H1 (cell line): ENCODE results near the gene INPP4A. TPM values are rescaled to one million over a fixed set of nuclear protein-coding genes. Genes with fewer than 3 reads are reported as not detected.

Experiments used
- CTCF ChIA-PET: fragments of 300-600 bp; sonication (Branson Sonifier 250); formaldehyde crosslinking; loops from one replicate; lab custom pipeline; 2021; ENCODE audit not compliant: partially characterized antibody; lab: Charles Lee
- POLR2A ChIA-PET: fragments of 300-600 bp; sonication (Branson Sonifier 250); formaldehyde crosslinking; loops from one replicate; lab custom pipeline; 2021; ENCODE audit warnings: inconsistent platforms; ENCODE audit not compliant: partially characterized antibody; lab: Charles Lee
- DNase-seq, 2 experiments: peaks; one replicate each; pipeline versions ENCODE4 v3.0.0 to v3.0.0-alpha.2; 2010 to 2022; ENCODE audit warnings: low spot score in 2 of 2, low read depth in 1 of 2, mixed read lengths in 1 of 2
- FAIRE-seq: peaks from 2 replicates; lab custom pipeline; 2011; peaks lifted over from hg19 to GRCh38; lab: Jason Lieb, UNC
- H2AFZ ChIP-seq: 2 replicates; pipeline ENCODE4 v1.8.1; 2012; ENCODE audit warnings: low read length, inconsistent platforms
- H2AK5ac ChIP-seq: 2 replicates; pipeline ENCODE4 v1.6.1; 2013; ENCODE audit warnings: low read depth, low read length
- H2BK120ac ChIP-seq: replicated peaks from 2 replicates; pipeline ENCODE3; 2013; ENCODE audit warnings: low read depth, low read length, inconsistent platforms
- H2BK12ac ChIP-seq: 2 replicates; pipeline ENCODE4 v1.6.1; 2013; ENCODE audit warnings: low read depth, low read length
- H2BK15ac ChIP-seq: 2 replicates; pipeline ENCODE4 v1.6.1; 2013; ENCODE audit warnings: low read length
- H2BK20ac ChIP-seq: 2 replicates; pipeline ENCODE4 v1.6.1; 2013; ENCODE audit warnings: low read length
- H2BK5ac ChIP-seq: 2 replicates; pipeline ENCODE4 v1.6.1; 2013; ENCODE audit warnings: low read depth, low read length
- H3K14ac ChIP-seq: 2 replicates; pipeline ENCODE4 v1.6.1; 2013; ENCODE audit warnings: inconsistent platforms; ENCODE audit not compliant: insufficient read length
- H3K18ac ChIP-seq: 2 replicates; pipeline ENCODE4 v1.6.1; 2013; ENCODE audit warnings: low read length; ENCODE audit errors: extremely low read depth
- H3K23ac ChIP-seq: 2 replicates; pipeline ENCODE4 v1.6.1; 2013; ENCODE audit warnings: inconsistent platforms; ENCODE audit not compliant: insufficient read length
- H3K23me2 ChIP-seq: 2 replicates; pipeline ENCODE4 v1.6.1; 2013; ENCODE audit warnings: low read depth, low read length
- H3K27ac ChIP-seq: 2 replicates; pipeline ENCODE4 v1.6.1; 2011; ENCODE audit warnings: low read depth, low read length, inconsistent platforms
- H3K27me3 ChIP-seq, 4 experiments: replicated peaks in 1 of 4; 1 replicate in 1 of 4; 2 replicates in 3 of 4; pipeline versions ENCODE4 v1.6.1 to v1.8.1; 2011 to 2013; ENCODE audit warnings: low read length in 3 of 4, mild to moderate bottlenecking in 3 of 4, inconsistent platforms in 2 of 4, mixed read lengths in 2 of 4, moderate library complexity in 1 of 4; ENCODE audit not compliant: control insufficient read depth in 3 of 4, insufficient read depth in 3 of 4; ENCODE audit errors: extremely low read depth in 1 of 4
- H3K36me3 ChIP-seq, 4 experiments: 2 replicates each; pipeline versions ENCODE4 v1.6.1 to v1.8.1; 2011 to 2013; ENCODE audit warnings: mild to moderate bottlenecking in 4 of 4, low read length in 3 of 4, moderate library complexity in 2 of 4, control low read depth in 1 of 4, inconsistent platforms in 1 of 4; ENCODE audit not compliant: insufficient read depth in 4 of 4, control insufficient read depth in 2 of 4
- H3K4ac ChIP-seq: replicated peaks from 2 replicates; pipeline ENCODE3; 2013; ENCODE audit warnings: low read length, low read depth, mixed read lengths, inconsistent platforms; ENCODE audit not compliant: insufficient read length
- H3K4me1 ChIP-seq, 4 experiments: replicated peaks in 1 of 4; 1 replicate in 1 of 4; 2 replicates in 3 of 4; pipeline versions ENCODE4 v1.6.1 to v1.8.1; 2011 to 2013; ENCODE audit warnings: low read length in 3 of 4, inconsistent platforms in 2 of 4, mixed read lengths in 1 of 4; ENCODE audit not compliant: insufficient read depth in 4 of 4, control insufficient read depth in 3 of 4
- H3K4me2 ChIP-seq, 2 experiments: 2 replicates each; pipeline versions ENCODE4 v1.6.1 to v1.8.1; 2011 to 2013; ENCODE audit warnings: low read depth in 2 of 2, low read length in 2 of 2, control low read depth in 1 of 2, inconsistent platforms in 1 of 2, mild to moderate bottlenecking in 1 of 2; ENCODE audit not compliant: insufficient read depth in 1 of 2
- H3K4me3 ChIP-seq, 4 experiments: fragments of 200-600, 300-600 bp in 1 of 4; sonication (generic), shearing (Covaris generic), sonication (Bioruptor Twin) in 1 of 4; 2 replicates each; pipeline versions ENCODE4 v1.5.1 to v1.8.1; 2011 to 2016; ENCODE audit warnings: low read length in 4 of 4, low read depth in 3 of 4, control low read depth in 2 of 4, inconsistent platforms in 2 of 4, mild to moderate bottlenecking in 2 of 4, mixed read lengths in 1 of 4, moderate library complexity in 1 of 4; ENCODE audit not compliant: insufficient read depth in 2 of 4; ENCODE audit errors: extremely low read depth in 1 of 4
- H3K56ac ChIP-seq: replicated peaks from 2 replicates; pipeline ENCODE3; 2013; ENCODE audit warnings: low read depth, mild to moderate bottlenecking, mixed read lengths, low read length, inconsistent platforms; ENCODE audit not compliant: insufficient read length
- H3K79me1 ChIP-seq: 2 replicates; pipeline ENCODE4 v1.6.1; 2013; ENCODE audit warnings: low read depth, low read length, control low read depth
- H3K79me2 ChIP-seq, 2 experiments: 2 replicates each; pipeline versions ENCODE4 v1.6.1 to v1.8.1; 2012 to 2013; ENCODE audit warnings: low read length in 2 of 2, mild to moderate bottlenecking in 2 of 2, inconsistent platforms in 1 of 2; ENCODE audit not compliant: insufficient read depth in 2 of 2, control insufficient read depth in 1 of 2
- H3K9ac ChIP-seq, 4 experiments: replicated peaks in 1 of 4; 1 replicate in 1 of 4; 2 replicates in 3 of 4; pipeline versions ENCODE4 v1.6.1 to v1.8.1; 2011 to 2013; ENCODE audit warnings: low read depth in 3 of 4, low read length in 3 of 4, control low read depth in 2 of 4, mild to moderate bottlenecking in 2 of 4, moderate library complexity in 2 of 4, inconsistent platforms in 1 of 4; ENCODE audit errors: extremely low read depth in 1 of 4
- H3K9me3 ChIP-seq, 2 experiments: 2 replicates each; pipeline versions ENCODE4 v1.6.1 to v1.8.1; 2012 to 2013; ENCODE audit warnings: mild to moderate bottlenecking in 2 of 2, moderate library complexity in 2 of 2, control low read depth in 1 of 2, inconsistent platforms in 1 of 2, low read depth in 1 of 2, low read length in 1 of 2, mixed read lengths in 1 of 2; ENCODE audit not compliant: insufficient read depth in 2 of 2
- H4K20me1 ChIP-seq, 2 experiments: replicated peaks in 1 of 2; 2 replicates each; pipeline versions ENCODE3 to v1.8.1; 2011 to 2013; ENCODE audit warnings: inconsistent platforms in 2 of 2, low read length in 2 of 2, mild to moderate bottlenecking in 1 of 2; ENCODE audit not compliant: insufficient read depth in 2 of 2, control insufficient read depth in 1 of 2
- H4K5ac ChIP-seq: 2 replicates; pipeline ENCODE4 v1.6.1; 2013; ENCODE audit warnings: low read length, low read depth, mixed read lengths, inconsistent platforms; ENCODE audit not compliant: insufficient read length
- H4K8ac ChIP-seq: 2 replicates; pipeline ENCODE4 v1.8.0; 2013; ENCODE audit warnings: mild to moderate bottlenecking, moderate library complexity, low read length, inconsistent platforms; ENCODE audit not compliant: insufficient read depth; ENCODE audit errors: extremely low read depth
- H4K91ac ChIP-seq: replicated peaks from 2 replicates; pipeline ENCODE3; 2013; ENCODE audit warnings: low read length, mixed read lengths, inconsistent platforms; ENCODE audit not compliant: insufficient read length
- WGBS, 2 experiments: shearing (Covaris generic) in 1 of 2; methylation state at CpG; one replicate each; pipeline versions ENCODE4 v1.1.6 to v1.1.7; 2013 to 2015; ENCODE audit warnings: low lambda C conversion rate in 2 of 2, mixed read lengths in 2 of 2, inconsistent platforms in 1 of 2, low coverage in 1 of 2, missing lambda C conversion rate in 1 of 2; ENCODE audit not compliant: insufficient replicate concordance in 2 of 2, insufficient coverage in 1 of 2, insufficient read length in 1 of 2; ENCODE audit errors: extremely low coverage in 1 of 2, missing lambda C conversion rate in 1 of 2; 5-methylcytosine and 5-hydroxymethylcytosine counted together
- polyA plus RNA-seq, 7 experiments: library from polyadenylated mRNA; depleted of rRNA in 3 of 7; stranded (reverse) in 5 of 7; unstranded in 2 of 7; fragments of >200 nt in 5 of 7; fragments of 200-250 nt in 2 of 7; gene quantifications; 1 replicate in 5 of 7; 2 replicates in 1 of 7; 4 replicates in 1 of 7; pipeline versions ENCODE4 v1.2.1 to v1.2.3, GENCODE V29; 2011 to 2013; ENCODE audit warnings: missing spikeins in 2 of 7, mixed read lengths in 2 of 7
- total RNA-seq: library from RNA; stranded (reverse); fragmentation: NEBNext Ultra II Directional; extraction: Animal tissue kit (Norgen Biotek cat#: 25700); gene quantifications from 2 replicates; pipeline ENCODE4 v1.2.1, GENCODE V29; 2021

The INPP4A gene
- total and polyA plus RNA-seq, 2 of the 8 experiments (the other 6 are each of a cell fraction or from before 2014, with no cell fraction given): 25.6 to 34.3 TPM

- H2BK12ac ChIP-seq: no peak overlapping the region
- no peaks in the 10 kb centered on the region for H3K79me1 ChIP-seq
- H2AK5ac ChIP-seq: no peak overlapping the region
- no peak overlapping the region for H3K23ac ChIP-seq
- no peak overlapping the region for H2BK120ac ChIP-seq
- peaks cover 0 to 1% of the 10 kb centered on the region in 2 experiments for H4K20me1 ChIP-seq
- H3K9ac ChIP-seq: no peak overlapping the region
- no peak overlapping the region for H4K5ac ChIP-seq
- no peak overlapping the region for H3K27ac ChIP-seq
- H3K4ac ChIP-seq: no peak overlapping the region
- no peak for FAIRE-seq
- no peak overlapping the region for H3K14ac ChIP-seq
- H3K36me3 ChIP-seq: no peaks in the 10 kb centered on the region
- no peak overlapping the region for H4K8ac ChIP-seq
- H3K27me3 ChIP-seq: peaks cover 0 to 1% (median 0%) of the 10 kb centered on the region in 4 experiments; a peak in 1 of 7 replicates
- no peak overlapping the region for H3K4me3 ChIP-seq
- H3K56ac ChIP-seq: no peak overlapping the region
- H3K23me2 ChIP-seq: no peaks in the 10 kb centered on the region
- WGBS, 2 experiments: 88% methylated on average over 5 of the region's 5 CpGs; no CpG with 5 or more reads in 1 of the 2 experiments
- H3K18ac ChIP-seq: no peak overlapping the region
- H2BK5ac ChIP-seq: no peak overlapping the region
- H3K9me3 ChIP-seq: no peaks in the 10 kb centered on the region
- ChIA-PET CTCF (interaction anchor here (0.8 to 2.4 kb wide), 4 partner anchors 11 to 22 kb away, joined by 3 to 8 read pairs (median 4); no protein-coding TSS in a partner anchor), POLR2A (no interaction called here)
- H2BK20ac ChIP-seq: no peak overlapping the region
- H4K91ac ChIP-seq: no peak overlapping the region
- H3K79me2 ChIP-seq: no peaks in the 10 kb centered on the region
- no peak for DNase-seq
- H3K4me1 ChIP-seq: no peaks in the 10 kb centered on the region
- no peak overlapping the region for H2BK15ac ChIP-seq
- H2AFZ ChIP-seq: no peak overlapping the region
- H3K4me2 ChIP-seq: no peak overlapping the region
Measured at GRCh38 chr2:98623657-98624056, 179.0 kb downstream of the INPP4A start.
